HepG2 (cell line): ENCODE measurements around the gene MTG1.

Experiments
- GTF2F1 ChIP-seq: fragments of 150-350 bp; IDR thresholded peaks from 2 replicates; pipeline ENCODE4 v1.6.1; 2014; ENCODE audit warnings: low read length
- HDAC2 ChIP-seq: sonication (generic); formaldehyde crosslinking; IDR thresholded peaks from 2 replicates; pipeline ENCODE4 v1.4.0; 2020; ENCODE audit warnings: missing genetic modification reagents
- HINFP ChIP-seq: sonication (generic); formaldehyde crosslinking; IDR thresholded peaks from 2 replicates; pipeline ENCODE4 v1.4.0; 2020; ENCODE audit warnings: low read depth, mild to moderate bottlenecking, missing genetic modification reagents
- HOMEZ ChIP-seq: IDR thresholded peaks from 2 replicates; pipeline ENCODE4 v1.6.1; 2016; ENCODE audit warnings: low read depth
- JUND ChIP-seq: sonication (generic); formaldehyde crosslinking; IDR thresholded peaks from 2 replicates; pipeline ENCODE4 v1.8.0; 2022; ENCODE audit warnings: mild to moderate bottlenecking, missing genetic modification reagents
- MED13 ChIP-seq: sonication (generic); formaldehyde crosslinking; IDR thresholded peaks from 2 replicates; pipeline ENCODE4 v1.5.0; 2020; ENCODE audit warnings: missing genetic modification reagents
- RAD21 ChIP-seq: fragments of 450-650 bp; formaldehyde crosslinking; IDR thresholded peaks from 2 replicates; pipeline ENCODE4 v1.5.0; 2020; ENCODE audit warnings: mild to moderate bottlenecking
- ZSCAN25 ChIP-seq: sonication (generic); formaldehyde crosslinking; IDR thresholded peaks from 2 replicates; pipeline ENCODE4 v1.8.0; 2022; ENCODE audit warnings: mild to moderate bottlenecking, missing genetic modification reagents

GRCh38 chr10:133351408-133352318, 42.3 kb upstream of the MTG1 start:
- TF ChIP-seq HDAC2 (no peak), GTF2F1 (no peak), ZSCAN25 (CRISPR knock-in tag) (no peak), RAD21 (CRISPR knock-in tag) (no peak), MED13 (CRISPR knock-in tag) (no peak), HINFP (CRISPR knock-in tag) (no peak), JUND (CRISPR knock-in tag) (no peak), HOMEZ (CRISPR knock-in tag) (no peak)
